ENCODE data around the gene AQP2. TPM values are rescaled to one million over a fixed set of nuclear protein-coding genes. Genes with fewer than 3 reads are reported as not detected.

Gene AQP2
- total RNA-seq, 1 experiment from 2014 or later = not detected

- intact Hi-C loops (cut with micrococcal nuclease; ENCODE audit: unreplicated experiment) = no loop called here
- no peaks in the 10 kb centered on the region for H3K27me3 Mint-ChIP-seq (ENCODE audit: insufficient read depth, unreplicated experiment)
- TF ChIP-seq CTCF (IDR thresholded peaks at IDR 0.05; ENCODE audit: insufficient read depth in 1 of 2, low read depth in 1 of 2, low read length in 1 of 2, severe bottlenecking in 1 of 2, unreplicated experiment in 1 of 2) = no peak
- CTCF ChIA-PET = interaction anchor here (0.7 to 1.5 kb wide), 4 partner anchors 7 to 116 kb away, joined by 4 to 6 read pairs (median 4); partner anchors contain the start of gene AQP2
- H3K36me3 Mint-ChIP-seq (ENCODE audit: insufficient read depth, unreplicated experiment) = peaks cover 5% of the 10 kb centered on the region
- H3K36me3 ChIP-seq (ENCODE audit: control insufficient read depth, insufficient read depth, low read length) = no peaks in the 10 kb centered on the region
- POLR2A ChIA-PET = interaction anchor here (0.7 kb wide), 1 partner anchor 138 kb away, joined by 3 read pairs; no protein-coding TSS in a partner anchor
- no peak overlapping the region for H3K27ac Mint-ChIP-seq (ENCODE audit: unreplicated experiment)
- H3K4me3 ChIP-seq (ENCODE audit: low read depth, low read length) = no peak overlapping the region
- H3K9me3 Mint-ChIP-seq (ENCODE audit: unreplicated experiment) = no peaks in the 10 kb centered on the region
- DNase-seq = no peak
- H3K4me1 Mint-ChIP-seq (ENCODE audit: low read depth, unreplicated experiment) = no peaks in the 10 kb centered on the region
- no TSS peak for BruUV-seq (replicated peaks)
- H3K4me3 Mint-ChIP-seq (ENCODE audit: unreplicated experiment) = no peak overlapping the region
- no peaks in the 10 kb centered on the region for H3K27me3 ChIP-seq (replicated peaks; ENCODE audit: control insufficient read depth, insufficient read depth, low read length)
- no peaks in the 10 kb centered on the region for H3K9me3 ChIP-seq
- no peaks in the 10 kb centered on the region; the same call in none of the 2 replicates for H3K4me1 ChIP-seq
These were observed 10.8 kb upstream of the AQP2 start for GRCh38 chr12:49939707-49940106.

GRCh38 chr12:49941556-49942511 is 8.7 kb upstream of the AQP2 start:
- TF ChIP-seq CTCF (IDR thresholded peaks at IDR 0.05; ENCODE audit: insufficient read depth in 1 of 2, low read depth in 1 of 2, low read length in 1 of 2, severe bottlenecking in 1 of 2, unreplicated experiment in 1 of 2) = no peak
- Histone ChIP-seq H3K4me1 (peaks cover 5% of the 10 kb centered on the region), H3K27me3 (replicated peaks; ENCODE audit: control insufficient read depth, insufficient read depth, low read length) (no peaks in the 10 kb centered on the region), H3K36me3 (ENCODE audit: control insufficient read depth, insufficient read depth, low read length) (no peaks in the 10 kb centered on the region), H3K4me3 (ENCODE audit: low read depth, low read length) (no peak overlapping the region), H3K9me3 (no peaks in the 10 kb centered on the region)
- Mint-ChIP-seq H3K27me3 (ENCODE audit: insufficient read depth, unreplicated experiment) (no peaks in the 10 kb centered on the region), H3K4me1 (ENCODE audit: low read depth, unreplicated experiment) (peaks cover 12% of the 10 kb centered on the region), H3K36me3 (ENCODE audit: insufficient read depth, unreplicated experiment) (peaks cover 10% of the 10 kb centered on the region), H3K9me3 (ENCODE audit: unreplicated experiment) (no peaks in the 10 kb centered on the region), H3K4me3 (ENCODE audit: unreplicated experiment) (no peak overlapping the region), H3K27ac (ENCODE audit: unreplicated experiment) (no peak overlapping the region)
- no peak for DNase-seq
- intact Hi-C loops (cut with micrococcal nuclease; ENCODE audit: unreplicated experiment) = no loop called here
- POLR2A ChIA-PET = interaction anchor here (0.5 kb wide), 1 partner anchor 121 kb away, joined by 7 read pairs; no protein-coding TSS in a partner anchor
- no TSS peak for BruUV-seq (replicated peaks)
- CTCF ChIA-PET = interaction anchor here (0.5 to 0.9 kb wide), 2 partner anchors 114 to 1385 kb away, joined by 3 read pairs; no protein-coding TSS in a partner anchor

- POLR2A ChIA-PET = interaction anchor here (0.5 kb wide), 1 partner anchor 121 kb away, joined by 7 read pairs; no protein-coding TSS in a partner anchor
- Histone ChIP-seq H3K4me1 (peaks cover 5% of the 10 kb centered on the region), H3K4me3 (ENCODE audit: low read depth, low read length) (no peak overlapping the region), H3K27me3 (replicated peaks; ENCODE audit: control insufficient read depth, insufficient read depth, low read length) (no peaks in the 10 kb centered on the region), H3K9me3 (no peaks in the 10 kb centered on the region), H3K36me3 (ENCODE audit: control insufficient read depth, insufficient read depth, low read length) (no peaks in the 10 kb centered on the region)
- no peak for TF ChIP-seq CTCF (IDR thresholded peaks at IDR 0.05; ENCODE audit: insufficient read depth in 1 of 2, low read depth in 1 of 2, low read length in 1 of 2, severe bottlenecking in 1 of 2, unreplicated experiment in 1 of 2)
- CTCF ChIA-PET = interaction anchor here (0.5 to 0.9 kb wide), 2 partner anchors 114 to 1385 kb away, joined by 3 read pairs; no protein-coding TSS in a partner anchor
- Mint-ChIP-seq H3K4me1 (ENCODE audit: low read depth, unreplicated experiment) (peaks cover 12% of the 10 kb centered on the region), H3K4me3 (ENCODE audit: unreplicated experiment) (no peak overlapping the region), H3K9me3 (ENCODE audit: unreplicated experiment) (no peaks in the 10 kb centered on the region), H3K36me3 (ENCODE audit: insufficient read depth, unreplicated experiment) (peaks cover 10% of the 10 kb centered on the region), H3K27ac (ENCODE audit: unreplicated experiment) (no peak overlapping the region), H3K27me3 (ENCODE audit: insufficient read depth, unreplicated experiment) (no peaks in the 10 kb centered on the region)
- DNase-seq = no peak
- intact Hi-C loops (cut with micrococcal nuclease; ENCODE audit: unreplicated experiment) = no loop called here
- BruUV-seq (replicated peaks) = no TSS peak
These were observed 8.0 kb upstream of the AQP2 start for GRCh38 chr12:49942512-49942893.
